Esophagus squamous epithelium (tissue), 5 donors: ENCODE results near the gene AHRR. TPM values are rescaled to one million over a fixed set of nuclear protein-coding genes. Genes with fewer than 3 reads are reported as not detected.
A peak's percentile ranks its signal among the peaks of the same experiment; 100 is the strongest.
"Not testable (repeated sequence)": the region's sequence is repeated elsewhere in the genome, so short reads cannot be mapped to it uniquely, and the experiment has no call there.

Experiments used
- DNase-seq: peaks from one replicate; lab custom pipeline; 2025; lab: John Stamatoyannopoulos, UW
- H3K27ac ChIP-seq, 4 donors: fragments of 200-600 bp; sonication (generic); one replicate each; pipeline ENCODE4 v1.5.1; 2016 to 2019; ENCODE audit warnings: mild to moderate bottlenecking in 1 of 4
- H3K27me3 ChIP-seq, 4 donors: fragments of 200-600 bp; sonication (generic); 1 replicate in 3 of 4; 2 replicates in 1 of 4; pipeline versions ENCODE4 v1.5.1 to v1.6.0; 2017 to 2021; ENCODE audit warnings: antibody characterized with exemption in 1 of 4
- H3K36me3 ChIP-seq, 3 donors: fragments of 200-600 bp; sonication (generic); one replicate each; pipeline ENCODE4 v1.5.1; 2016 to 2019
- H3K4me1 ChIP-seq, 3 donors: fragments of 200-600 bp; sonication (generic); one replicate each; pipeline ENCODE4 v1.5.1; 2017 to 2019
- H3K4me3 ChIP-seq, 4 donors: fragments of 200-600 bp; sonication (generic); 1 replicate in 3 of 4; 2 replicates in 1 of 4; pipeline ENCODE4 v1.5.1; 2016 to 2019; ENCODE audit warnings: mild to moderate bottlenecking in 2 of 4, moderate library complexity in 1 of 4
- H3K9me3 ChIP-seq, 3 donors: fragments of 200-600 bp; sonication (generic); one replicate each; pipeline ENCODE4 v1.5.1; 2016 to 2019
- POLR2A ChIP-seq, 4 donors: fragments of 450-650 bp; IDR thresholded peaks; one replicate each; pipeline ENCODE4 v1.6.1; 2017; ENCODE audit warnings: antibody characterized with exemption in 4 of 4, mild to moderate bottlenecking in 4 of 4, moderate library complexity in 3 of 4
- WGBS, 2 donors: methylation state at CpG; one replicate each; pipeline ENCODE4 v1.1.5; 2018; 5-methylcytosine and 5-hydroxymethylcytosine counted together
- intact Hi-C: fragments of 100-400 bp; cut with DNase I; formaldehyde crosslinking; loops from one replicate; pipeline ENCODE4 v1.15.0; 2022
- total RNA-seq, 4 donors: library from RNA; depleted of rRNA; stranded (reverse); fragments of >200 nt; gene quantifications; one replicate each; pipeline ENCODE4 v1.1.0, GENCODE V29; 2016
- TF ChIP-seq, protein P1 (sequence below), 6 experiments: fragments of 450-650 bp in 4 of 6; fragments of 200-600 bp in 2 of 6; sonication (generic) in 2 of 6; IDR thresholded peaks; one replicate each; pipeline ENCODE4 v1.5.1; 2016 to 2019; ENCODE audit warnings: antibody characterized with exemption in 6 of 6, mild to moderate bottlenecking in 4 of 6, moderate library complexity in 4 of 6
- donor health status: DM: yes; HTN: yes; CAD: no.

AHRR gene
- total RNA-seq, 4 donors from 2014 or later: 0.66 to 1.5 (median 1.1) TPM

DNA sequence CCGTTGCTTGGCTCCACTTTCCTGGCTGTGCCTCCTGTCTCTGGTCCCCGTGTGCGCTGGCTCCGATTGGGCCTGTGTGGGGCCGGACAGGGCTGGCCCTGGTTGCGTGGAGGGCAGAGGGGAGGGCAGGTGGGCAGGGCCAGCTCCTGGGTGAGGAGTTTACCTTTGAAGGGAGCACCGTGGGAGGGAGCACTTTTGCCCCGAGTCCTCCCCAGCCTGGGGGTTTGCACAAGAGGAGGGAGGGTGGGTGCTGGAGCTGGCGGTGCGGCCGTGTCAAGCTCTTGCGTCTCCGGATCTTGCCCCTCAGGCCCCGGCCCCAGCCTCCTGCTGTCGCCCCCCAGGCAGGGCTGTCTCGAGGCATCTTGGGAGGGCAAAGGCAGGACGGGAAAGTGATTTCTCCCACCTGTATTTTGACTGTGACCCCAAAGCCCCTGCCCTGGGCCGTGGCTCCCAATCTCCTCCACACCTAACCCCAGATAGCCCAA lies 73.2 kb downstream of the AHRR start:
- peak overlapping the region; percentile 64 to 77 (median 70) for H3K27ac ChIP-seq
- intact Hi-C loops: no loop called here
- H3K4me1 ChIP-seq: peaks cover 5 to 52% (median 10%) of the 10 kb centered on the region in 3 donors
- peaks cover 0 to 29% (median 0%) of the 10 kb centered on the region in 4 donors for H3K27me3 ChIP-seq
- no peak for TF ChIP-seq POLR2A (IDR thresholded peaks at IDR 0.05)
- TF ChIP-seq, protein P1, sequence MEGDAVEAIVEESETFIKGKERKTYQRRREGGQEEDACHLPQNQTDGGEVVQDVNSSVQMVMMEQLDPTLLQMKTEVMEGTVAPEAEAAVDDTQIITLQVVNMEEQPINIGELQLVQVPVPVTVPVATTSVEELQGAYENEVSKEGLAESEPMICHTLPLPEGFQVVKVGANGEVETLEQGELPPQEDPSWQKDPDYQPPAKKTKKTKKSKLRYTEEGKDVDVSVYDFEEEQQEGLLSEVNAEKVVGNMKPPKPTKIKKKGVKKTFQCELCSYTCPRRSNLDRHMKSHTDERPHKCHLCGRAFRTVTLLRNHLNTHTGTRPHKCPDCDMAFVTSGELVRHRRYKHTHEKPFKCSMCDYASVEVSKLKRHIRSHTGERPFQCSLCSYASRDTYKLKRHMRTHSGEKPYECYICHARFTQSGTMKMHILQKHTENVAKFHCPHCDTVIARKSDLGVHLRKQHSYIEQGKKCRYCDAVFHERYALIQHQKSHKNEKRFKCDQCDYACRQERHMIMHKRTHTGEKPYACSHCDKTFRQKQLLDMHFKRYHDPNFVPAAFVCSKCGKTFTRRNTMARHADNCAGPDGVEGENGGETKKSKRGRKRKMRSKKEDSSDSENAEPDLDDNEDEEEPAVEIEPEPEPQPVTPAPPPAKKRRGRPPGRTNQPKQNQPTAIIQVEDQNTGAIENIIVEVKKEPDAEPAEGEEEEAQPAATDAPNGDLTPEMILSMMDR (IDR thresholded peaks at IDR 0.05): no peak
- no peaks in the 10 kb centered on the region for H3K9me3 ChIP-seq
- WGBS, 2 donors: 68 to 84% methylated on average over 7 to 14 of the region's 18 CpGs
- H3K4me3 ChIP-seq: no peak overlapping the region
- H3K36me3 ChIP-seq: no peaks in the 10 kb centered on the region
- no peak for DNase-seq

DNA sequence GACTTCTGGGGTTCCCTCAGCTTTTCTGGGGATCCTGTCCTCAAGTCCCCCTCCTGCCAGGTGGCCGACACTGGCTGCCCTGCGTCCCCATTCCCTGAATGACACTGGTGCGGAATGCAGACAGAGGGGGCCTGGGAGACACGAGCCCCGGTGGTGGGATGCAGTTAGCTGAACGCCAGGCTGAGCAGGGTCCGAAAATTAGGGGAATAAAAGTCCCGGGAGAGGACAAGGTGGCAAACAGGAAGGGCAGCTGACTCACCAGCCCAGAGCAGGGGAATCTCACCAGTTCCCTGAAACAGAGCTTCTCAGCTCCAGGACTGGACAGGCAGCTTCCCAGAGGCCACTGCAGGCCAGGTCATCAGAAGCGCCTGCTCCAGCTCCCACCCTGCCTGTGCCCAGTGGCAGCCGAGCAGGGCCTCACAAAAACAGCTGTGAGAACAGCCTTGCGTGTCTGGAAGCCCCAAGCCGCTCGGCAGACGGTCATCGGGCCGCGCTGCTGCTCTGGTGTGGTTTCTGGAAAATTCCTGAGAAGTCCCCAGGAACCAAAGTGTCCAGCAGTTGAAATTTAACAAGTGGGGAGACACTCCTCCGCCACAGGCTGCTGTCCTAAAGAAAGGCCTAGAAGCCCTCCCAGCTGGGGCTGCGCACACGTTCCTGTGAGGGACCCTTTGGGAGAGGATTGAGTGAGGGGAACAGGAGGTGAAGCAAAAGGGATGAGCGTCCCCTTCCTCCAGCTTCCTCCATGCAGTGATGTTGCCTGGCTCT lies 73.8 kb downstream of the AHRR start:
- Histone ChIP-seq H3K4me3 (no peak overlapping the region), H3K27me3 (peaks cover 0 to 36% (median 0%) of the 10 kb centered on the region in 4 donors), H3K4me1 (peaks cover 5 to 58% (median 12%) of the 10 kb centered on the region in 3 donors), H3K36me3 (no peaks in the 10 kb centered on the region), H3K9me3 (no peaks in the 10 kb centered on the region), H3K27ac (peak overlapping the region; percentile 64 to 77 (median 70))
- no peak for DNase-seq
- no peak for TF ChIP-seq POLR2A (IDR thresholded peaks at IDR 0.05)
- TF ChIP-seq, protein P1 (IDR thresholded peaks at IDR 0.05): no peak
- WGBS, 2 donors: 65 to 83% methylated on average over 1 to 10 of the region's 21 CpGs
- intact Hi-C loops: no loop called here

DNA sequence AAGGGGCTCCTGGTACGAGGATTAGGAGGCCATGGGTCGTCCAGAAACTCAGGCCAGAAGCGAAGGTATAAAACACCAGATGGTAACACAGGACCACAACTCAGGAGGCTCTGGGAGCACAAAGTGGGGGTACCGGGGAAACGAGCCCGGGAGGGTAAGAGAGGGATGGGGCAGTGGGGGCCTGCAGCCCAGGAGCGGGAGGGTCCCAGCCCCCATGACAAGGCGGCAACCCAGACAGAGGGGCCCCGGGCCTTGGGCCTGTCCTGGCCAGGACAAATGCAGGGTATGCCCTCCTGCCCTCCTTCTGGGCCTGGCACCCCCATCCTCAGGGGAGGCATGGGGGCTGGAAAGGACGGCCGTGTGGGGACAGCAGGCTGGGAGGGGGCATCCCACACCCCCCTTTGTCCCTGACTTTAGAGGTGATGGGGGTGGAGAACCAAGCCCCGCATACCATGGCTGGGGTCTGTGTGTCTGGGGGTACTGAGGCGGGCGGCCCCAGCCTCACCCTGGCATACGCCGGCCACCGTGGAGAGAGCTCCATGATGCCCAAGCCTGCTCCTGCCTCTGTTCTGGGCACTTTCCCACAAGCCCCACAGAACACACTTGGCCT lies 74.5 kb downstream of the AHRR start:
- WGBS, 2 donors: 83 to 84% methylated on average over 3 to 9 of the region's 17 CpGs
- H3K36me3 ChIP-seq: no peaks in the 10 kb centered on the region
- no peak for TF ChIP-seq POLR2A (IDR thresholded peaks at IDR 0.05)
- TF ChIP-seq, protein P1 (IDR thresholded peaks at IDR 0.05): no peak
- H3K27me3 ChIP-seq: peaks cover 0 to 41% (median 0%) of the 10 kb centered on the region in 4 donors
- no peak overlapping the region for H3K4me3 ChIP-seq
- intact Hi-C loops: no loop called here
- H3K4me1 ChIP-seq: peaks cover 5 to 65% (median 12%) of the 10 kb centered on the region in 3 donors
- peak overlapping the region; percentile 64 to 77 (median 70) for H3K27ac ChIP-seq
- DNase-seq: no peak
- no peaks in the 10 kb centered on the region for H3K9me3 ChIP-seq

DNA sequence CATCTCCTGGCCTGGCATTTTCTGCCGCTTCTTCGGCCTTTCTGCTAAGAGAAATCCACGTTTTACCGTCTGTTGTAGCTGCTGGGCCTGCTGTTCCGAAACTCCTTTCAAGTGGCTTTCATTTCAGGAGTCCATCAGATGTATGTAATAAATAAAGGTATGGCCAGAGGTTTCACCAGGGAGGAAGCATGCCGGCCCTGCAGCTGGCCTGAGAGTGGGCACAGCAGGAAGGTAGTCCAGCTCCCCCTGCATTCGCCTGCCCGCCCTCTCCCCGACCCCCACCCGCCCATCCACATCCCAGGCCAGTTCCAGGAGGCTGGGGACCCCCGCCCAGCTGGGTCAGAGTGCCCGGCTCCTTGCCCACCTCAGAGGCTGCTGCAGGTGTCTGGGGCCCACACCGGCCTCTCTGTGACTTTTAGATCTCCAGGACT lies 75.0 kb downstream of the AHRR start:
- Histone ChIP-seq H3K27ac (peak overlapping the region in 2 of 4 donors; percentile 70 to 77), H3K4me3 (no peak overlapping the region), H3K36me3 (no peaks in the 10 kb centered on the region), H3K9me3 (no peaks in the 10 kb centered on the region), H3K4me1 (peaks cover 5 to 69% (median 12%) of the 10 kb centered on the region in 3 donors), H3K27me3 (peaks cover 0 to 46% (median 0%) of the 10 kb centered on the region in 4 donors)
- intact Hi-C loops: no loop called here
- DNase-seq: no peak
- WGBS, 2 donors: 98% methylated on average over 5 to 6 of the region's 13 CpGs
- TF ChIP-seq, protein P1 (IDR thresholded peaks at IDR 0.05): no peak
- TF ChIP-seq POLR2A (IDR thresholded peaks at IDR 0.05): no peak

DNA sequence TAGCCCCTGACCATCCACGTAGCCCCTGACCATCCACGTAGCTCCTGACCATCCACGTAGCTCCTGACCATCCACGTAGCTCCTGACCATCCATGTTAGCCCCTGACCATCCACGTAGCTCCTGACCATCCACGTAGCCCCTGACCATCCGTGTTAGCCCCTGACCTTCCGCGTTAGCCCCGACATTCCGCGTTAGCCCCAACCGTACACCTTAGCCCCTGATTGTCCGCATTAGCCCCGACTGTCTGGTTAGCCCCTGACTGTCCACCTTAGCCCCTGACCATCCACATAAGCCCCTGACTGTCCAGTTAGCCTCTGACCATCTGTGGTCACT lies 76.6 kb downstream of the AHRR start:
- WGBS, 2 donors: 96 to 97% methylated on average over 15 of the region's 15 CpGs
- H3K9me3 ChIP-seq, H3K4me3 ChIP-seq, intact Hi-C loops, H3K36me3 ChIP-seq, DNase-seq: not testable (repeated sequence)
- H3K4me1 ChIP-seq: peaks cover 5 to 59% (median 12%) of the 10 kb centered on the region in 3 donors
- peaks cover 0 to 54% (median 0%) of the 10 kb centered on the region in 4 donors for H3K27me3 ChIP-seq
- peak overlapping the region in 3 of 4 donors; percentile 55 to 80 (median 80) for H3K27ac ChIP-seq
